Body of pancreas (tissue), 4 donors: ENCODE measurements around the gene C9orf152.

Experiments used
- POLR2A ChIP-seq, 3 donors: fragments of 450-650 bp; IDR thresholded peaks; one replicate each; pipeline ENCODE4 v1.6.1; 2016; ENCODE audit warnings: antibody characterized with exemption in 3 of 3, mild to moderate bottlenecking in 2 of 3
- TF ChIP-seq, protein P1 (sequence below), 7 experiments: fragments of 450-650 bp in 4 of 7; fragments of 200-600 bp in 3 of 7; sonication (generic) in 3 of 7; IDR thresholded peaks; one replicate each; pipeline ENCODE4 v1.5.1; 2016 to 2019; ENCODE audit warnings: antibody characterized with exemption in 7 of 7

DNA sequence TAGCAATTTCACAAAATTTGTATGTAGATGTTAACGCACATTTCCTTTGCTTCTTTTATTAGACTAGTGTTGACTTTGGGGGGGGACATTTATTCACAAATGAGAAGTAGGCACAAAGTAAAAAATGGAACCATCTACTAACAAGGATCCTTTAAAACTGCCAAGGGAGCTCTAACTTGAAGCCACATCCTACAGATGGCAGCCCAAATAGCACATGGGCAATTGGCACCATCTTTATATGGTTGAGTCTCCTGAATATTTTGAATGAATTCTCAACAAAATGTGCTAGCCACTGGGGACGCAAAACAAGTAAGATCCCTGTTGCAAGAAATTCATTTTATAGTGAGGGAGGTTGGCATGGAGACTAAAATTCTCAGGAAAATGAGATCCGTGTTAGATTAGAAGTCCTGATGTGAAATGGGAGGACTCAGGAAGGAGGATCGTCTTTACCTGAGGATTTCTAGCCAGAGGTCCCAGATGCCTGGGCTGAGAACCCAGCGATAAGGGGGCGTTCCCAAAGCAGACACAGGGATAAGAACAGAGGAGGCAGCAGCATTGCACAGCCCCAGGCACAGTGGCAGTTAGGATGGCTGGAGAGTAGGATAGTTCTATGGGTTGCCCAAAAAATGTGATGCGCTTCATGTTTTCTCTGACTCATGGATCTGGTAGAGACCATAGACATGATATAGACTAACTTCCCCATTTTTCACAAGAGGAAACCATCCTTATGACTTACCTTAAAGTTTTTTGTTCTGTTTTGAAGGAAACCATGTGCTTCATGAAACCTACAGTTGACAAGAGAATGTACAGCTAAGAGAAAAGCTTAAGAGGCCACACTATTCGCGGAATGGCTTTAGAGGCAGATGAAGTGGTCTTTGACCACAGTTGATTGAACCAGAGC, 37.4 kb downstream of the C9orf152 start:
- TF ChIP-seq, protein P1, sequence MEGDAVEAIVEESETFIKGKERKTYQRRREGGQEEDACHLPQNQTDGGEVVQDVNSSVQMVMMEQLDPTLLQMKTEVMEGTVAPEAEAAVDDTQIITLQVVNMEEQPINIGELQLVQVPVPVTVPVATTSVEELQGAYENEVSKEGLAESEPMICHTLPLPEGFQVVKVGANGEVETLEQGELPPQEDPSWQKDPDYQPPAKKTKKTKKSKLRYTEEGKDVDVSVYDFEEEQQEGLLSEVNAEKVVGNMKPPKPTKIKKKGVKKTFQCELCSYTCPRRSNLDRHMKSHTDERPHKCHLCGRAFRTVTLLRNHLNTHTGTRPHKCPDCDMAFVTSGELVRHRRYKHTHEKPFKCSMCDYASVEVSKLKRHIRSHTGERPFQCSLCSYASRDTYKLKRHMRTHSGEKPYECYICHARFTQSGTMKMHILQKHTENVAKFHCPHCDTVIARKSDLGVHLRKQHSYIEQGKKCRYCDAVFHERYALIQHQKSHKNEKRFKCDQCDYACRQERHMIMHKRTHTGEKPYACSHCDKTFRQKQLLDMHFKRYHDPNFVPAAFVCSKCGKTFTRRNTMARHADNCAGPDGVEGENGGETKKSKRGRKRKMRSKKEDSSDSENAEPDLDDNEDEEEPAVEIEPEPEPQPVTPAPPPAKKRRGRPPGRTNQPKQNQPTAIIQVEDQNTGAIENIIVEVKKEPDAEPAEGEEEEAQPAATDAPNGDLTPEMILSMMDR (IDR thresholded peaks at IDR 0.05) = no peak
- no peak for TF ChIP-seq POLR2A (IDR thresholded peaks at IDR 0.05)
